Body of pancreas (tissue), 4 donors: ENCODE data around the gene CANX.
"Not testable (repeated sequence)": the region's sequence is repeated elsewhere in the genome, so short reads cannot be mapped to it uniquely, and the experiment has no call there.

Source experiments
- CTCF ChIP-seq, 7 experiments: fragments of 450-650 bp in 4 of 7; fragments of 200-600 bp in 3 of 7; sonication (generic) in 3 of 7; IDR thresholded peaks; one replicate each; pipeline ENCODE4 v1.5.1; 2016 to 2019; ENCODE audit warnings: antibody characterized with exemption in 7 of 7
- POLR2A ChIP-seq, 3 donors: fragments of 450-650 bp; IDR thresholded peaks; one replicate each; pipeline ENCODE4 v1.6.1; 2016; ENCODE audit warnings: antibody characterized with exemption in 3 of 3, mild to moderate bottlenecking in 2 of 3

- not testable (repeated sequence) for TF ChIP-seq CTCF, POLR2A (IDR thresholded peaks at IDR 0.05)
Measured at GRCh38 chr5:179653135-179653534, 45.6 kb upstream of the CANX start.
